Astrocyte (in vitro differentiated cells and primary cell): ENCODE data around the gene NPHP4.

Source experiments
- EZH2 ChIP-seq: IDR thresholded peaks from 2 replicates; pipeline ENCODE4 v1.6.1; 2012; ENCODE audit warnings: mild to moderate bottlenecking, low read length, inconsistent platforms; ENCODE audit not compliant: insufficient read depth
- TF ChIP-seq, protein P1 (sequence below): IDR thresholded peaks from 2 replicates; pipeline ENCODE4 v1.5.1; 2011; ENCODE audit warnings: low read depth, mild to moderate bottlenecking, inconsistent platforms, low read length, moderate library complexity; ENCODE audit not compliant: insufficient read depth

DNA sequence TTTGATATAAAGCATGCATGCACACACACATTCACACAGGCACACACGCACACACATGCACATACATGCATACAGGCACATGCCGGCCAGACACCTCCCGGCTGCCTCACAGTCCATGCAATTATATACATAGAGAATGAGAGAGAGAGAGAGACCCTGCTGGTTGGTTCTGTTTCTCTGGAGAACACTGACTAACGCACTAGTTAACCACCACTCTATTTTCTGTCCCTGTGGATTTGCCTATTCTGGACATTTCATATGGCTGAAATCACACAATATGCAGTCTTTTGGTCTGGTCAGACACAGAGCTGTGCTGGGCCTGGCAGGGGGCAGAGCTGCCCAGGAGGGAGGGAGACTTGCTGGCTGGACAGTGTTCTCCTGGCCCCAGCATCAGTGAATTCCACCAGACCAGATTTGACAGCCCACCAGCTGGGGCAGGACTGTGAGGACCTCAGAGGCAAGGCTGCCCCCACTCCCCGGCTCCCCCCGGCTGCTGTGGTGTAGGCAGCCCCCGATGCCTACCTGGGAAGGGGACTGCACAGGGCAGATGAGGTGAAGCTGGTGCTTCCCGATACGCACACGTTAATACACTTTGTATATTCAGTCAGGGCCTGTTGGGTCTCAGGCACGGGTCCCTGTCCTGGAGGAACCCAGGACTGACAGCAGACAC, 152.2 kb downstream of the NPHP4 start:
- TF ChIP-seq, protein P1, sequence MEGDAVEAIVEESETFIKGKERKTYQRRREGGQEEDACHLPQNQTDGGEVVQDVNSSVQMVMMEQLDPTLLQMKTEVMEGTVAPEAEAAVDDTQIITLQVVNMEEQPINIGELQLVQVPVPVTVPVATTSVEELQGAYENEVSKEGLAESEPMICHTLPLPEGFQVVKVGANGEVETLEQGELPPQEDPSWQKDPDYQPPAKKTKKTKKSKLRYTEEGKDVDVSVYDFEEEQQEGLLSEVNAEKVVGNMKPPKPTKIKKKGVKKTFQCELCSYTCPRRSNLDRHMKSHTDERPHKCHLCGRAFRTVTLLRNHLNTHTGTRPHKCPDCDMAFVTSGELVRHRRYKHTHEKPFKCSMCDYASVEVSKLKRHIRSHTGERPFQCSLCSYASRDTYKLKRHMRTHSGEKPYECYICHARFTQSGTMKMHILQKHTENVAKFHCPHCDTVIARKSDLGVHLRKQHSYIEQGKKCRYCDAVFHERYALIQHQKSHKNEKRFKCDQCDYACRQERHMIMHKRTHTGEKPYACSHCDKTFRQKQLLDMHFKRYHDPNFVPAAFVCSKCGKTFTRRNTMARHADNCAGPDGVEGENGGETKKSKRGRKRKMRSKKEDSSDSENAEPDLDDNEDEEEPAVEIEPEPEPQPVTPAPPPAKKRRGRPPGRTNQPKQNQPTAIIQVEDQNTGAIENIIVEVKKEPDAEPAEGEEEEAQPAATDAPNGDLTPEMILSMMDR: no peak
- TF ChIP-seq EZH2: no peak
